H9 (cell line): ENCODE measurements around the gene SVOP. TPM values are rescaled to one million over a fixed set of nuclear protein-coding genes. Genes with fewer than 3 reads are reported as not detected.

ENCODE experiments used
- DNase-seq: peaks from one replicate; pipeline ENCODE4 v3.0.0-alpha.2; 2017
- H2AFZ ChIP-seq: one replicate; pipeline ENCODE4 v1.6.1; 2013; ENCODE audit warnings: mild to moderate bottlenecking, low read length, control low read depth, moderate library complexity
- H2AK5ac ChIP-seq: 2 replicates; pipeline ENCODE4 v1.6.1; 2013; ENCODE audit warnings: low read length, control low read depth, mixed read lengths; ENCODE audit not compliant: insufficient read length
- H2BK120ac ChIP-seq: one replicate; pipeline ENCODE4 v1.6.1; 2013; ENCODE audit warnings: low read depth, mild to moderate bottlenecking, low read length, control low read depth, inconsistent platforms; ENCODE audit not compliant: poor library complexity, severe bottlenecking
- H2BK12ac ChIP-seq: 2 replicates; pipeline ENCODE4 v1.6.1; 2013; ENCODE audit warnings: low read length, control low read depth, mixed read lengths, low read depth; ENCODE audit not compliant: insufficient read length
- H2BK15ac ChIP-seq: 2 replicates; pipeline ENCODE4 v1.6.1; 2013; ENCODE audit warnings: low read depth, low read length, control low read depth
- H2BK20ac ChIP-seq: one replicate; pipeline ENCODE4 v1.6.1; 2013; ENCODE audit warnings: low read depth, mild to moderate bottlenecking, low read length, control low read depth, inconsistent platforms; ENCODE audit not compliant: poor library complexity, severe bottlenecking
- H2BK5ac ChIP-seq: 2 replicates; pipeline ENCODE4 v1.6.1; 2013; ENCODE audit warnings: low read length, control low read depth, mixed read lengths; ENCODE audit not compliant: insufficient read length
- H3K14ac ChIP-seq: 2 replicates; pipeline ENCODE4 v1.6.1; 2013; ENCODE audit warnings: low read length, control low read depth; ENCODE audit not compliant: insufficient read depth
- H3K18ac ChIP-seq: 2 replicates; pipeline ENCODE4 v1.6.1; 2013; ENCODE audit warnings: low read depth, mild to moderate bottlenecking, mixed read lengths, low read length, control low read depth; ENCODE audit not compliant: insufficient read length
- H3K23ac ChIP-seq: 2 replicates; pipeline ENCODE4 v1.6.1; 2013; ENCODE audit warnings: low read length, control low read depth, mixed read lengths, low read depth; ENCODE audit not compliant: insufficient read length
- H3K23me2 ChIP-seq: 2 replicates; pipeline ENCODE4 v1.6.1; 2013; ENCODE audit warnings: low read depth, mild to moderate bottlenecking, mixed read lengths, low read length, control low read depth; ENCODE audit not compliant: insufficient read length, poor library complexity, severe bottlenecking
- H3K27ac ChIP-seq: 2 replicates; pipeline ENCODE4 v1.5.1; 2013; ENCODE audit warnings: low read length, control low read depth, mixed read lengths, low read depth; ENCODE audit not compliant: insufficient read length
- H3K27me3 ChIP-seq: 2 replicates; pipeline ENCODE4 v1.6.1; 2013; ENCODE audit warnings: low read length, control low read depth, inconsistent platforms; ENCODE audit not compliant: insufficient read depth
- H3K4ac ChIP-seq: 2 replicates; pipeline ENCODE4 v1.6.1; 2013; ENCODE audit warnings: low read depth, mild to moderate bottlenecking, control low read depth, inconsistent platforms, low read length, moderate library complexity
- H3K4me1 ChIP-seq: 2 replicates; pipeline ENCODE4 v1.6.1; 2013; ENCODE audit warnings: low read length, control low read depth, inconsistent platforms; ENCODE audit not compliant: insufficient read depth
- H3K4me2 ChIP-seq: 2 replicates; pipeline ENCODE4 v1.6.1; 2013; ENCODE audit warnings: low read length, control low read depth, mixed read lengths; ENCODE audit not compliant: insufficient read length, insufficient read depth
- H3K56ac ChIP-seq: 2 replicates; pipeline ENCODE4 v1.6.1; 2013; ENCODE audit warnings: low read depth, mild to moderate bottlenecking, mixed read lengths, low read length, control low read depth; ENCODE audit not compliant: insufficient read length
- H3K79me1 ChIP-seq: 2 replicates; pipeline ENCODE4 v1.6.1; 2013; ENCODE audit warnings: low read depth, mild to moderate bottlenecking, moderate library complexity, low read length, control low read depth, inconsistent platforms; ENCODE audit not compliant: insufficient read depth, poor library complexity, severe bottlenecking
- H3K79me2 ChIP-seq: 2 replicates; pipeline ENCODE4 v1.6.1; 2013; ENCODE audit warnings: low read length, control low read depth, inconsistent platforms; ENCODE audit not compliant: insufficient read depth
- H3K9ac ChIP-seq: 2 replicates; pipeline ENCODE4 v1.6.1; 2013; ENCODE audit warnings: low read length, control low read depth, mixed read lengths; ENCODE audit not compliant: insufficient read length; ENCODE audit errors: extremely low read depth
- H3K9me3 ChIP-seq: one replicate; pipeline ENCODE4 v1.6.1; 2013; ENCODE audit warnings: low read depth, low read length, inconsistent platforms; ENCODE audit not compliant: control insufficient read depth
- H3T11ph ChIP-seq: one replicate; pipeline ENCODE4 v1.6.1; 2013; ENCODE audit warnings: mild to moderate bottlenecking, low read length, control low read depth, inconsistent platforms
- H4K20me1 ChIP-seq: one replicate; pipeline ENCODE4 v1.6.1; 2013; ENCODE audit not compliant: control insufficient read depth, insufficient read length, insufficient read depth
- H4K5ac ChIP-seq: 2 replicates; pipeline ENCODE4 v1.6.1; 2013; ENCODE audit warnings: low read depth, mild to moderate bottlenecking, mixed read lengths, low read length, control low read depth; ENCODE audit not compliant: insufficient read length
- H4K8ac ChIP-seq: replicated peaks from 2 replicates; pipeline ENCODE4 v1.6.1; 2013; ENCODE audit warnings: low read length, control low read depth, mixed read lengths, low read depth; ENCODE audit not compliant: insufficient read length
- H4K91ac ChIP-seq: 2 replicates; pipeline ENCODE4 v1.6.1; 2013; ENCODE audit warnings: low read depth, mild to moderate bottlenecking, moderate library complexity, mixed read lengths, low read length, control low read depth; ENCODE audit not compliant: insufficient read length
- H3K27ac Mint-ChIP-seq, 3 experiments: 2 replicates in 2 of 3; 3 replicates in 1 of 3; pipeline ENCODE4 v1.8.0; 2020 to 2021; ENCODE audit warnings: mixed read lengths in 3 of 3, mild to moderate bottlenecking in 1 of 3, moderate library complexity in 1 of 3
- H3K27me3 Mint-ChIP-seq: 2 replicates; pipeline ENCODE4 v1.8.0; 2021; ENCODE audit warnings: low read depth, mild to moderate bottlenecking, moderate library complexity, mixed read lengths
- H3K36me3 Mint-ChIP-seq, 3 experiments: 2 replicates in 2 of 3; 3 replicates in 1 of 3; pipeline ENCODE4 v1.8.0; 2020 to 2021; ENCODE audit warnings: low read depth in 3 of 3, mixed read lengths in 3 of 3; ENCODE audit not compliant: insufficient read depth in 1 of 3
- H3K4me1 Mint-ChIP-seq, 2 experiments: 2 replicates each; pipeline ENCODE4 v1.8.0; 2020; ENCODE audit warnings: mixed read lengths in 2 of 2
- H3K4me3 Mint-ChIP-seq, 2 experiments: 2 replicates in 1 of 2; 3 replicates in 1 of 2; pipeline ENCODE4 v1.8.0; 2020 to 2021; ENCODE audit warnings: mild to moderate bottlenecking in 2 of 2, mixed read lengths in 2 of 2, moderate library complexity in 1 of 2
- H3K9me3 Mint-ChIP-seq, 2 experiments: 2 replicates in 1 of 2; 3 replicates in 1 of 2; pipeline ENCODE4 v1.8.0; 2020; ENCODE audit warnings: mild to moderate bottlenecking in 2 of 2, mixed read lengths in 2 of 2, moderate library complexity in 1 of 2
- CTCF ChIP-seq: fragments of 200-600 bp; sonication (generic); conservative IDR thresholded peaks from 3 replicates; pipeline ENCODE4 v1.8.0; 2021; ENCODE audit warnings: antibody characterized with exemption, mild to moderate bottlenecking
- WGBS: extraction: QIAGEN DNeasy Blood & Tissue Kit; methylation state at CpG from one replicate; pipeline ENCODE4 v1.1.7; 2013; ENCODE audit warnings: missing lambda C conversion rate, low lambda C conversion rate, mixed read lengths; ENCODE audit not compliant: insufficient read length; ENCODE audit errors: extremely low coverage; 5-methylcytosine and 5-hydroxymethylcytosine counted together
- total RNA-seq: library from RNA; stranded (reverse); gene quantifications from 2 replicates; pipeline ENCODE4 v1.2.1, GENCODE V29; 2021

Gene SVOP
- total RNA-seq, 1 experiment from 2014 or later = 0.15 TPM

- Mint-ChIP-seq H3K27me3 (peaks cover 11% of the 10 kb centered on the region), H3K36me3 (no peaks in the 10 kb centered on the region), H3K27ac (peak overlapping the region in 1 of 3 experiments; percentile 59; a peak in 1 of 7 replicates), H3K9me3 (peaks cover 2 to 4% of the 10 kb centered on the region in 2 experiments; a peak in 2 of 5 replicates), H3K4me1 (peaks cover 8% of the 10 kb centered on the region in 2 experiments), H3K4me3 (no peak overlapping the region)
- no peaks in the 10 kb centered on the region for H4K20me1 ChIP-seq
- no peaks in the 10 kb centered on the region; the same call in 1 of the 2 replicates for H3K4me1 ChIP-seq
- H4K8ac ChIP-seq = no peak overlapping the region
- no peak overlapping the region for H4K91ac ChIP-seq
- no peak overlapping the region for H3K9ac ChIP-seq
- H3K14ac ChIP-seq = no peak overlapping the region
- DNase-seq = no peak
- H2BK120ac ChIP-seq = no peak overlapping the region
- no peak overlapping the region for H2AK5ac ChIP-seq
- no peak overlapping the region for H2AFZ ChIP-seq
- no peak overlapping the region for H2BK12ac ChIP-seq
- H3K79me1 ChIP-seq = no peaks in the 10 kb centered on the region
- no peak overlapping the region for H3K56ac ChIP-seq
- peak overlapping the region; percentile 45 for H2BK20ac ChIP-seq
- H3K27ac ChIP-seq = no peak overlapping the region
- no peaks in the 10 kb centered on the region for H3K9me3 ChIP-seq
- no peak overlapping the region for H4K5ac ChIP-seq
- no peak overlapping the region for H3K18ac ChIP-seq
- no peaks in the 10 kb centered on the region for H3K79me2 ChIP-seq
- H3K4me2 ChIP-seq = no peak overlapping the region
- H2BK5ac ChIP-seq = no peak overlapping the region
- TF ChIP-seq CTCF = no peak
- H3K23me2 ChIP-seq = no peaks in the 10 kb centered on the region
- H3K4ac ChIP-seq = no peak overlapping the region
- no peak overlapping the region for H2BK15ac ChIP-seq
- WGBS = no CpG with 5 or more reads among the region's 8 CpGs
- no peak overlapping the region for H3K23ac ChIP-seq
- no peaks in the 10 kb centered on the region for H3K27me3 ChIP-seq
- no peak overlapping the region for H3T11ph ChIP-seq
These were observed 92.2 kb downstream of the SVOP start for GRCh38 chr12:108928695-108929094.
